CD4-positive, alpha-beta T cell (primary cell): ENCODE measurements around the gene TBR1. TPM values are rescaled to one million over a fixed set of nuclear protein-coding genes. Genes with fewer than 3 reads are reported as not detected.

Source experiments
- ATAC-seq: fragments of 200-7000 bp; cut with Tn5 transposase; one replicate; pipeline ENCODE4 v1.10.0; 2022; ENCODE audit warnings: mild to moderate bottlenecking; ENCODE audit not compliant: poor library complexity
- CTCF ChIA-PET: fragments of 350-600 bp; sonication (Branson Sonifier 250); formaldehyde crosslinking; loops from one replicate; lab custom pipeline; 2021; ENCODE audit warnings: antibody characterized with exemption, inconsistent platforms; lab: Charles Lee
- POLR2A ChIA-PET: fragments of 350-600 bp; sonication (Branson Sonifier 250); formaldehyde crosslinking; loops from one replicate; lab custom pipeline; 2021; ENCODE audit warnings: antibody characterized with exemption, inconsistent platforms; lab: Charles Lee
- DNase-seq, 14 experiments: peaks; one replicate each; pipeline ENCODE4 v3.0.0-alpha.2; 2013 to 2020; ENCODE audit warnings: mixed read lengths in 2 of 14
- H3K27ac ChIP-seq, 2 donors: one replicate each; pipeline versions ENCODE4 v1.5.1 to v1.7.0; 2013; ENCODE audit warnings: low read length in 2 of 2, low read depth in 1 of 2, mild to moderate bottlenecking in 1 of 2
- H3K27me3 ChIP-seq, 2 experiments: 1 replicate in 1 of 2; 2 replicates in 1 of 2; pipeline versions ENCODE4 v1.6.1 to v1.7.0; 2013; ENCODE audit warnings: low read length in 2 of 2, control low read depth in 1 of 2, mild to moderate bottlenecking in 1 of 2, moderate library complexity in 1 of 2; ENCODE audit not compliant: insufficient read depth in 2 of 2, control insufficient read depth in 1 of 2
- H3K36me3 ChIP-seq: one replicate; pipeline ENCODE4 v1.6.1; 2013; ENCODE audit warnings: low read length, control low read depth; ENCODE audit not compliant: insufficient read depth
- H3K4me1 ChIP-seq: one replicate; pipeline ENCODE4 v1.6.1; 2013; ENCODE audit warnings: low read length, control low read depth; ENCODE audit not compliant: insufficient read depth
- H3K4me3 ChIP-seq: one replicate; pipeline ENCODE4 v1.5.1; 2013; ENCODE audit warnings: mild to moderate bottlenecking, low read length, moderate library complexity
- H3K9me3 ChIP-seq, 2 experiments: 1 replicate in 1 of 2; 2 replicates in 1 of 2; pipeline versions ENCODE4 v1.6.1 to v1.7.0; 2013; ENCODE audit warnings: low read length in 2 of 2, mild to moderate bottlenecking in 2 of 2, control low read depth in 1 of 2, moderate library complexity in 1 of 2; ENCODE audit not compliant: control insufficient read depth in 1 of 2, insufficient read depth in 1 of 2
- H3K27ac Mint-ChIP-seq: one replicate; pipeline ENCODE4 v1.8.0; 2020; ENCODE audit warnings: mixed read lengths
- H3K27me3 Mint-ChIP-seq: one replicate; pipeline ENCODE4 v1.8.0; 2021; ENCODE audit warnings: mixed read lengths
- H3K36me3 Mint-ChIP-seq: one replicate; pipeline ENCODE4 v1.8.0; 2021; ENCODE audit warnings: low read depth, mixed read lengths
- H3K4me1 Mint-ChIP-seq: one replicate; pipeline ENCODE4 v1.8.0; 2021; ENCODE audit warnings: low read depth, mixed read lengths
- H3K4me3 Mint-ChIP-seq: one replicate; pipeline ENCODE4 v1.8.0; 2020; ENCODE audit warnings: mild to moderate bottlenecking, mixed read lengths
- H3K9me3 Mint-ChIP-seq: one replicate; pipeline ENCODE4 v1.8.0; 2020; ENCODE audit warnings: mixed read lengths
- CTCF ChIP-seq: fragments of 200-600 bp; IDR thresholded peaks from one replicate; pipeline ENCODE4 v1.8.0; 2022; ENCODE audit warnings: antibody characterized with exemption, mild to moderate bottlenecking
- intact Hi-C, 2 experiments: fragments of 100-400 bp; cut with DNase I in 1 of 2; cut with micrococcal nuclease in 1 of 2; formaldehyde crosslinking; loops; one replicate each; pipeline versions ENCODE4 v1.15.1 to v1.9.0; 2023 to 2025; cut with DNase I, micrococcal nuclease
- total RNA-seq, 174 experiments: library from RNA in 2 of 174; stranded (reverse) in 2 of 174; gene quantifications; one replicate each; pipeline ENCODE4 v1.2.3 and lab custom pipeline; 2021 to 2026

The TBR1 gene
- total RNA-seq, 2 experiments from 2014 or later: not detected

GRCh38 chr2:161402297-161402696 lies 13.8 kb upstream of the TBR1 start:
- no peaks in the 10 kb centered on the region for H3K27me3 ChIP-seq
- H3K36me3 Mint-ChIP-seq: peaks cover 26% of the 10 kb centered on the region
- POLR2A ChIA-PET: interaction anchor here (1.4 kb wide), 1 partner anchor 11 kb away, joined by 4 read pairs; no protein-coding TSS in a partner anchor
- no peak for ATAC-seq
- H3K4me1 ChIP-seq: no peaks in the 10 kb centered on the region
- CTCF ChIA-PET: no interaction called here
- H3K4me3 ChIP-seq: no peak overlapping the region
- no peaks in the 10 kb centered on the region for H3K9me3 ChIP-seq
- intact Hi-C loops: no loop called here
- H3K9me3 Mint-ChIP-seq: no peaks in the 10 kb centered on the region
- TF ChIP-seq CTCF: no peak
- no peak overlapping the region for H3K27ac Mint-ChIP-seq
- no peak for DNase-seq
- peaks cover 23% of the 10 kb centered on the region for H3K36me3 ChIP-seq
- no peak overlapping the region for H3K4me3 Mint-ChIP-seq
- H3K27ac ChIP-seq: no peak overlapping the region
- H3K4me1 Mint-ChIP-seq: no peaks in the 10 kb centered on the region
- H3K27me3 Mint-ChIP-seq: no peaks in the 10 kb centered on the region

DNA sequence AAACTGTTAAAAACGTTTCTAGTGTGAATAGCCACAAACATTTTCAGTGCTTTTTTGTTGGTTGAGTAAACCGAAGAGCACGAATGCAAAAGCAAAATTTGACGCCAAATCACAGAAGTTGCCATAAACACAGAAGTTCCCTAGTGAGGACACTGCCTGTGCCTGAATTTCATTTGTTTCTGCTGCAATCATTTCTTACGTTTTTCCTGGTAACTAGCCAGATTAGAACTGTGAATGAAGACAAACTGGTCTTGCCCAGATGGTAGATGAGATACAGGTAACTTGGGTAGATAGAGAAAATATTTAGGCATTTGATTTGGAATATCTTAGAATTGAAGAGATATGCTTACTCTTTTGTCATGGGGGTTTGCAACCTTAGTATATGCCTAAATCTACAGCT lies 9.8 kb upstream of the TBR1 start:
- DNase-seq (no peak), ATAC-seq (no peak)
- Mint-ChIP-seq H3K27ac (no peak overlapping the region), H3K36me3 (peaks cover 8% of the 10 kb centered on the region), H3K9me3 (no peaks in the 10 kb centered on the region), H3K4me3 (no peak overlapping the region), H3K4me1 (no peaks in the 10 kb centered on the region), H3K27me3 (no peaks in the 10 kb centered on the region)
- CTCF ChIA-PET: no interaction called here
- no peaks in the 10 kb centered on the region for H3K9me3 ChIP-seq
- no peak for TF ChIP-seq CTCF
- H3K27ac ChIP-seq: no peak overlapping the region
- intact Hi-C loops: no loop called here
- H3K27me3 ChIP-seq: no peaks in the 10 kb centered on the region
- H3K36me3 ChIP-seq: peaks cover 7% of the 10 kb centered on the region
- H3K4me1 ChIP-seq: no peaks in the 10 kb centered on the region
- POLR2A ChIA-PET: no interaction called here
- no peak overlapping the region for H3K4me3 ChIP-seq

- H3K4me1 Mint-ChIP-seq: no peaks in the 10 kb centered on the region
Observed at GRCh38 chr2:161407597-161407996, 8.5 kb upstream of the TBR1 start.

More at GRCh38 chr2:161407597-161407996, 8.5 kb upstream of the TBR1 start:
- Mint-ChIP-seq H3K27me3 (no peaks in the 10 kb centered on the region), H3K4me3 (no peak overlapping the region), H3K27ac (no peak overlapping the region), H3K36me3 (peaks cover 13% of the 10 kb centered on the region), H3K9me3 (no peaks in the 10 kb centered on the region)
- Histone ChIP-seq H3K27ac (no peak overlapping the region), H3K4me1 (no peaks in the 10 kb centered on the region), H3K4me3 (no peak overlapping the region), H3K9me3 (no peaks in the 10 kb centered on the region), H3K27me3 (no peaks in the 10 kb centered on the region), H3K36me3 (no peaks in the 10 kb centered on the region)
- ATAC-seq (no peak), DNase-seq (no peak)
- ChIA-PET POLR2A (no interaction called here), CTCF (no interaction called here)
- TF ChIP-seq CTCF: no peak
- intact Hi-C loops: no loop called here
